ENCODE data around the gene POLR1F.

Gene POLR1F

GRCh38 chr7:19715499-19715898, 6.7 kb upstream of the POLR1F start:
- Histone ChIP-seq H3K27me3 (ENCODE audit: insufficient read depth, low read length) (no peaks in the 10 kb centered on the region), H2AFZ (ENCODE audit: insufficient read depth, low read length, poor library complexity) (no peak overlapping the region), H3K4me3 (ENCODE audit: low read depth, low read length) (no peak overlapping the region), H3K9ac (ENCODE audit: low read length) (no peak overlapping the region), H4K8ac (ENCODE audit: low read depth, low read length) (no peak overlapping the region), H2AK5ac (ENCODE audit: low read length) (no peak overlapping the region), H2BK12ac (ENCODE audit: low read length) (no peak overlapping the region), H3K4me2 (ENCODE audit: low read length) (no peak overlapping the region), H3K36me3 (ENCODE audit: control insufficient read depth in 1 of 2, insufficient read depth in 2 of 2, low read length in 2 of 2) (no peaks in the 10 kb centered on the region), H3K4me1 (ENCODE audit: control insufficient read depth in 1 of 2, insufficient read depth in 2 of 2, low read length in 2 of 2) (no peaks in the 10 kb centered on the region), H2BK120ac (ENCODE audit: insufficient read depth, low read length, poor library complexity) (no peak overlapping the region), H3K79me2 (ENCODE audit: control insufficient read depth, insufficient read depth, low read length, poor library complexity) (no peaks in the 10 kb centered on the region), H3K23ac (ENCODE audit: low read length) (no peak overlapping the region), H3K27ac (ENCODE audit: low read depth, low read length) (no peak overlapping the region), H2BK5ac (ENCODE audit: low read depth, low read length, poor library complexity) (no peak overlapping the region), H3K79me1 (ENCODE audit: low read length) (no peaks in the 10 kb centered on the region), H4K91ac (ENCODE audit: low read depth, low read length) (no peak overlapping the region), H3K14ac (ENCODE audit: low read length) (no peak overlapping the region), H3K18ac (ENCODE audit: low read length) (no peak overlapping the region), H4K12ac (ENCODE audit: low read depth, low read length) (no peak overlapping the region), H3K9me3 (ENCODE audit: insufficient read depth, low read depth, low read length) (no peaks in the 10 kb centered on the region), H3K4ac (ENCODE audit: low read depth, low read length) (no peak overlapping the region)
- no CpG with 5 or more reads among the region's 1 CpG for WGBS (ENCODE audit: extremely low coverage, insufficient coverage, insufficient read length)
- no peak for DNase-seq

- Histone ChIP-seq H3K23ac (ENCODE audit: low read length) (no peak overlapping the region), H3K36me3 (ENCODE audit: control insufficient read depth in 1 of 2, insufficient read depth in 2 of 2, low read length in 2 of 2) (no peaks in the 10 kb centered on the region), H3K4me1 (ENCODE audit: control insufficient read depth in 1 of 2, insufficient read depth in 2 of 2, low read length in 2 of 2) (no peaks in the 10 kb centered on the region), H2AK5ac (ENCODE audit: low read length) (no peak overlapping the region), H3K9ac (ENCODE audit: low read length) (no peak overlapping the region), H4K8ac (ENCODE audit: low read depth, low read length) (no peak overlapping the region), H3K79me2 (ENCODE audit: control insufficient read depth, insufficient read depth, low read length, poor library complexity) (no peaks in the 10 kb centered on the region), H4K91ac (ENCODE audit: low read depth, low read length) (no peak overlapping the region), H3K79me1 (ENCODE audit: low read length) (no peaks in the 10 kb centered on the region), H3K14ac (ENCODE audit: low read length) (no peak overlapping the region), H2BK5ac (ENCODE audit: low read depth, low read length, poor library complexity) (no peak overlapping the region), H4K12ac (ENCODE audit: low read depth, low read length) (no peak overlapping the region), H2BK12ac (ENCODE audit: low read length) (no peak overlapping the region), H3K27ac (ENCODE audit: low read depth, low read length) (no peak overlapping the region), H3K18ac (ENCODE audit: low read length) (no peak overlapping the region), H2BK120ac (ENCODE audit: insufficient read depth, low read length, poor library complexity) (no peak overlapping the region), H2AFZ (ENCODE audit: insufficient read depth, low read length, poor library complexity) (no peak overlapping the region), H3K4me2 (ENCODE audit: low read length) (no peak overlapping the region), H3K9me3 (ENCODE audit: insufficient read depth, low read depth, low read length) (no peaks in the 10 kb centered on the region), H3K4me3 (ENCODE audit: low read depth, low read length) (no peak overlapping the region), H3K27me3 (ENCODE audit: insufficient read depth, low read length) (no peaks in the 10 kb centered on the region), H3K4ac (ENCODE audit: low read depth, low read length) (no peak overlapping the region)
- no CpG with 5 or more reads among the region's 1 CpG for WGBS (ENCODE audit: extremely low coverage, insufficient coverage, insufficient read length)
- peak; percentile 41 to 88 for DNase-seq
Observed at GRCh38 chr7:19713676-19714075, 4.8 kb upstream of the POLR1F start.

DNA sequence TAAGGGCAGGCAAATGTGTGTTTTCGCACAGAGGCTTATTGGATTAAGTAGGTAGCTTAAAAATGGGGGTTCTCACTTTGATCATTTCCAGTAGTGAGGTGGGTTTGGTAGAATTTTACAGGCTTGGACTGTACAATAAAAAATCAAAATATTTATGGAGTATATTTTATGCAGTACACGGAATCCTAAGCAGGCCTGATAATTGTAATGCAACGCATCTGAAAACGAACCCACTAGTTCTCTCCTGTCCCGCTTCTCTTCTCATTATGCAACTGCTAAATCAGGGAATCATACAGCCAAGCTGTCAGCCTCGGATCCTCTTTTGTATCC, 377 bp upstream of the POLR1F start:
- H4K12ac ChIP-seq (ENCODE audit: low read depth, low read length), result no peak overlapping the region
- H2AK5ac ChIP-seq (ENCODE audit: low read length), result no peak overlapping the region
- no CpG with 5 or more reads among the region's 6 CpGs for whole genome bisulfite sequencing (ENCODE audit: extremely low coverage, insufficient coverage, insufficient read length)
- no peaks in the 10 kb centered on the region for H3K79me1 ChIP-seq (ENCODE audit: low read length)
- no peak overlapping the region for H3K4me2 ChIP-seq (ENCODE audit: low read length)
- no peak overlapping the region for H3K23ac ChIP-seq (ENCODE audit: low read length)
- H2BK5ac ChIP-seq (ENCODE audit: low read depth, low read length, poor library complexity), result no peak overlapping the region
- H2BK12ac ChIP-seq (ENCODE audit: low read length), result no peak overlapping the region
- peak overlapping the region; percentile 83 for H2AFZ ChIP-seq (ENCODE audit: insufficient read depth, low read length, poor library complexity)
- H3K4ac ChIP-seq (ENCODE audit: low read depth, low read length), result no peak overlapping the region
- H4K8ac ChIP-seq (ENCODE audit: low read depth, low read length), result peak overlapping the region; percentile 85
- H3K14ac ChIP-seq (ENCODE audit: low read length), result no peak overlapping the region
- H4K91ac ChIP-seq (ENCODE audit: low read depth, low read length), result no peak overlapping the region
- no peak overlapping the region for H3K18ac ChIP-seq (ENCODE audit: low read length)
- no peaks in the 10 kb centered on the region for H3K9me3 ChIP-seq (ENCODE audit: insufficient read depth, low read depth, low read length)
- H3K79me2 ChIP-seq (ENCODE audit: control insufficient read depth, insufficient read depth, low read length, poor library complexity), result no peaks in the 10 kb centered on the region
- DNase-seq, result no peak
- no peak overlapping the region for H3K27ac ChIP-seq (ENCODE audit: low read depth, low read length)
- H3K4me1 ChIP-seq (ENCODE audit: control insufficient read depth in 1 of 2, insufficient read depth in 2 of 2, low read length in 2 of 2), result no peaks in the 10 kb centered on the region
- no peaks in the 10 kb centered on the region for H3K36me3 ChIP-seq (ENCODE audit: control insufficient read depth in 1 of 2, insufficient read depth in 2 of 2, low read length in 2 of 2)
- no peak overlapping the region for H3K4me3 ChIP-seq (ENCODE audit: low read depth, low read length)
- H2BK120ac ChIP-seq (ENCODE audit: insufficient read depth, low read length, poor library complexity), result no peak overlapping the region
- no peaks in the 10 kb centered on the region for H3K27me3 ChIP-seq (ENCODE audit: insufficient read depth, low read length)
- H3K9ac ChIP-seq (ENCODE audit: low read length), result no peak overlapping the region

DNA sequence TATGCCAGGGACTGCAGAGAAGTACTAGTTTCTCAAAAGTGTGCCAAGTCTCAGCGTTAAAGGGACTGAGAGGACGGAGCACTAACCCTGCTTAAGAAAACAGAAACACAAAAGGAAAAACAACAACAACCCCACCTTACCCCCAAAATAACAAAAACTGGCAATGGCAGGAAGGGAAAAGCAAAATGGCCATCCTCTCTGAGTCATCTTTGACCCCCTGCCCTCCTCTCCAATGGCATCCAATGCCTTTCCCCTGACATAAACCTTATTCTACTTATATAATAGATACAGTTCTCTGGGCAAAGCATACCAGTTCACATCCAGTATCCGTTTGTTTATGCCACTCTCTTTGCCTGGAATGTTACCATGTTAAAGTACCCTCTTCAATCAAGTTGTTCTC, 1.6 kb downstream of the POLR1F start:
- H3K79me2 ChIP-seq (ENCODE audit: control insufficient read depth, insufficient read depth, low read length, poor library complexity), result no peaks in the 10 kb centered on the region
- H3K23ac ChIP-seq (ENCODE audit: low read length), result no peak overlapping the region
- WGBS (ENCODE audit: extremely low coverage, insufficient coverage, insufficient read length), result no CpG with 5 or more reads among the region's 3 CpGs
- H3K4ac ChIP-seq (ENCODE audit: low read depth, low read length), result no peak overlapping the region
- H3K36me3 ChIP-seq (ENCODE audit: control insufficient read depth in 1 of 2, insufficient read depth in 2 of 2, low read length in 2 of 2), result peaks cover 0 to 2% of the 10 kb centered on the region in 2 experiments
- no peak overlapping the region for H4K91ac ChIP-seq (ENCODE audit: low read depth, low read length)
- H3K9me3 ChIP-seq (ENCODE audit: insufficient read depth, low read depth, low read length), result no peaks in the 10 kb centered on the region
- no peak for DNase-seq
- H3K79me1 ChIP-seq (ENCODE audit: low read length), result no peaks in the 10 kb centered on the region
- no peak overlapping the region for H2BK5ac ChIP-seq (ENCODE audit: low read depth, low read length, poor library complexity)
- no peak overlapping the region for H3K4me2 ChIP-seq (ENCODE audit: low read length)
- no peak overlapping the region for H3K27ac ChIP-seq (ENCODE audit: low read depth, low read length)
- H4K8ac ChIP-seq (ENCODE audit: low read depth, low read length), result no peak overlapping the region
- H3K14ac ChIP-seq (ENCODE audit: low read length), result no peak overlapping the region
- no peaks in the 10 kb centered on the region for H3K4me1 ChIP-seq (ENCODE audit: control insufficient read depth in 1 of 2, insufficient read depth in 2 of 2, low read length in 2 of 2)
- no peak overlapping the region for H3K4me3 ChIP-seq (ENCODE audit: low read depth, low read length)
- H4K12ac ChIP-seq (ENCODE audit: low read depth, low read length), result no peak overlapping the region
- H2AFZ ChIP-seq (ENCODE audit: insufficient read depth, low read length, poor library complexity), result no peak overlapping the region
- H3K9ac ChIP-seq (ENCODE audit: low read length), result no peak overlapping the region
- H2BK12ac ChIP-seq (ENCODE audit: low read length), result no peak overlapping the region
- no peaks in the 10 kb centered on the region for H3K27me3 ChIP-seq (ENCODE audit: insufficient read depth, low read length)
- no peak overlapping the region for H3K18ac ChIP-seq (ENCODE audit: low read length)
- H2AK5ac ChIP-seq (ENCODE audit: low read length), result no peak overlapping the region
- H2BK120ac ChIP-seq (ENCODE audit: insufficient read depth, low read length, poor library complexity), result no peak overlapping the region

All from trophoblast cell (in vitro differentiated cells and primary cell).